GM15510 (cell line): ENCODE results near the gene ITIH3.

Experiments
- POLR2A ChIP-seq: IDR thresholded peaks from 3 replicates; pipeline ENCODE4 v1.6.1; 2011; ENCODE audit warnings: borderline replicate concordance; ENCODE audit not compliant: insufficient read length; ENCODE audit errors: extremely low read depth

ITIH3 gene

GRCh38 chr3:52839892-52840545 lies 45.4 kb downstream of the ITIH3 start:
- no peak for TF ChIP-seq POLR2A

- TF ChIP-seq POLR2A, result no peak
Measured at GRCh38 chr3:52841211-52841980, 46.8 kb downstream of the ITIH3 start.

- TF ChIP-seq POLR2A, result no peak
Measured at GRCh38 chr3:52841981-52842340, 47.4 kb downstream of the ITIH3 start.

GRCh38 chr3:52842424-52842823 lies 47.8 kb downstream of the ITIH3 start:
- TF ChIP-seq POLR2A, result no peak

- no peak for TF ChIP-seq POLR2A
Measured at GRCh38 chr3:52843108-52843865, 48.7 kb downstream of the ITIH3 start.

GRCh38 chr3:52843881-52844280 lies 49.3 kb downstream of the ITIH3 start:
- no peak for TF ChIP-seq POLR2A

- TF ChIP-seq POLR2A, result no peak
Measured at GRCh38 chr3:52844290-52844975, 49.8 kb downstream of the ITIH3 start.

GRCh38 chr3:52845157-52845556 lies 50.6 kb downstream of the ITIH3 start:
- TF ChIP-seq POLR2A, result no peak

GRCh38 chr3:52845691-52846431 lies 51.3 kb downstream of the ITIH3 start:
- no peak for TF ChIP-seq POLR2A

- TF ChIP-seq POLR2A, result no peak
Measured at GRCh38 chr3:52846432-52846965, 51.9 kb downstream of the ITIH3 start.

GRCh38 chr3:52847241-52847640 lies 52.6 kb downstream of the ITIH3 start:
- TF ChIP-seq POLR2A, result no peak

GRCh38 chr3:52847726-52848125 lies 53.1 kb downstream of the ITIH3 start:
- TF ChIP-seq POLR2A, result no peak

- TF ChIP-seq POLR2A, result no peak
Measured at GRCh38 chr3:52848617-52849016, 54.0 kb downstream of the ITIH3 start.

GRCh38 chr3:52849656-52850055 lies 55.1 kb downstream of the ITIH3 start:
- TF ChIP-seq POLR2A, result no peak
